SU-DHL-6 (cell line): ENCODE measurements around the gene SPRED2.

ENCODE experiments used
- H2AFZ ChIP-seq: fragments of 200-600 bp; sonication (generic); 2 replicates; pipeline ENCODE4 v1.6.1; 2014; ENCODE audit warnings: low read depth, mild to moderate bottlenecking, moderate library complexity, mixed read lengths, antibody characterized with exemption, low read length; ENCODE audit not compliant: severe bottlenecking
- H3F3A ChIP-seq: fragments of 200-600 bp; shearing (Covaris generic); 2 replicates; pipeline ENCODE4 v1.6.0; 2016; ENCODE audit warnings: antibody characterized with exemption, mild to moderate bottlenecking; ENCODE audit not compliant: insufficient read depth
- H3K27ac ChIP-seq: fragments of 200-600 bp; sonication (generic); 2 replicates; pipeline ENCODE4 v1.5.1; 2016; ENCODE audit warnings: low read depth, mild to moderate bottlenecking, low read length, moderate library complexity, mixed read lengths
- H3K27me3 ChIP-seq: fragments of 200-600 bp; sonication (generic), shearing (Covaris generic); 2 replicates; pipeline ENCODE4 v1.6.0; 2014; ENCODE audit warnings: mild to moderate bottlenecking, low read length
- H3K36me3 ChIP-seq: fragments of 200-600 bp; sonication (generic); 2 replicates; pipeline ENCODE4 v1.6.1; 2014; ENCODE audit warnings: mild to moderate bottlenecking, low read length, mixed read lengths
- H3K4me2 ChIP-seq: fragments of 300-600, 200-600 bp; shearing (Covaris generic), sonication (generic); 2 replicates; pipeline ENCODE4 v1.6.0; 2014; ENCODE audit warnings: low read length, low read depth, mild to moderate bottlenecking; ENCODE audit not compliant: poor library complexity, severe bottlenecking
- H3K4me3 ChIP-seq: fragments of 200-600 bp; sonication (generic); 2 replicates; pipeline ENCODE4 v1.5.1; 2014; ENCODE audit warnings: antibody characterized with exemption, low read length, mild to moderate bottlenecking, mixed read lengths; ENCODE audit not compliant: insufficient read depth, poor library complexity, severe bottlenecking
- H3K79me2 ChIP-seq: fragments of 200-600 bp; sonication (generic); 2 replicates; pipeline ENCODE4 v1.6.1; 2014; ENCODE audit warnings: mild to moderate bottlenecking, low read length, moderate library complexity; ENCODE audit not compliant: insufficient read depth
- H3K9ac ChIP-seq: fragments of 200-600 bp; sonication (generic); 2 replicates; pipeline ENCODE4 v1.7.0; 2014; ENCODE audit warnings: mild to moderate bottlenecking, low read length
- H3K9me2 ChIP-seq: fragments of 200-600 bp; sonication (generic); replicated peaks from 2 replicates; pipeline ENCODE4 v1.6.1; 2014; ENCODE audit warnings: low read length; ENCODE audit not compliant: insufficient read depth
- H3K9me3 ChIP-seq: fragments of 200-600 bp; sonication (generic); 2 replicates; pipeline ENCODE4 v1.6.1; 2014; ENCODE audit warnings: low read length, mixed read lengths; ENCODE audit not compliant: insufficient read depth
- H4K20me1 ChIP-seq: fragments of 200-600 bp; sonication (generic); 2 replicates; pipeline ENCODE4 v1.6.1; 2014; ENCODE audit warnings: low read depth, mild to moderate bottlenecking, antibody characterized with exemption, low read length, moderate library complexity, mixed read lengths
- CTCF ChIP-seq: fragments of 200-600 bp; sonication (generic); IDR thresholded peaks from one replicate; pipeline ENCODE4 v1.5.1; 2017; ENCODE audit warnings: antibody characterized with exemption, mild to moderate bottlenecking, low read length, moderate library complexity; ENCODE audit not compliant: insufficient read depth, poor library complexity, severe bottlenecking
- EZH2phosphoT487 ChIP-seq: fragments of 200-600 bp; sonication (generic), shearing (Covaris generic); conservative IDR thresholded peaks from 2 replicates; pipeline ENCODE4 v1.6.1; 2018; ENCODE audit warnings: mild to moderate bottlenecking, antibody characterized with exemption, low read length, moderate library complexity, mixed read lengths

Gene SPRED2

DNA sequence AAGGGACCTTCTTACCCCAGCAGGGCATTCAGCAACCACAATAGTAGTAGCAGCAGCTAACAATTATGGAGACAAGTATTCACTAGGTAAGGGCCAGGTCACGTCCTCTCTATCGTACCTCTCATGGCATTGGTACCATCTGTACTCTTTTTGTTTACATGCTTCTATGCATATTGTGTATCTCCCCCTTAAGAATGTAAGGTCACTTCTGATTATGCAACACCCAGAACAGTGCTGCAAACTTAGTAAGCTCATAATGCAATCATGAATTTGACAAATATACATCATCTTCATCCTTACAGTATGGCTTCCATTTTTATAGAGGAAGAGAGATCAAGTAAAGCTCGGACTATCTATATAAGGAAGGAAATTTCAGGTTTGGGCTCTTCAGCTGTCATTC is 46.1 kb downstream of the SPRED2 start:
- no peaks in the 10 kb centered on the region for H4K20me1 ChIP-seq
- no peak overlapping the region for H2AFZ ChIP-seq
- H3K36me3 ChIP-seq: no peaks in the 10 kb centered on the region
- H3K4me2 ChIP-seq: peak overlapping the region; percentile 84
- no peak for TF ChIP-seq EZH2phosphoT487
- TF ChIP-seq CTCF: no peak
- H3K27me3 ChIP-seq: no peaks in the 10 kb centered on the region
- peaks cover 84% of the 10 kb centered on the region for H3K79me2 ChIP-seq
- peak overlapping the region; percentile 31 for H3K4me3 ChIP-seq
- H3K9me2 ChIP-seq: no peaks in the 10 kb centered on the region
- H3K27ac ChIP-seq: peak overlapping the region; percentile 95
- H3K9me3 ChIP-seq: no peaks in the 10 kb centered on the region
- peak overlapping the region; percentile 63 for H3K9ac ChIP-seq
- H3F3A ChIP-seq: peaks cover 80% of the 10 kb centered on the region

DNA sequence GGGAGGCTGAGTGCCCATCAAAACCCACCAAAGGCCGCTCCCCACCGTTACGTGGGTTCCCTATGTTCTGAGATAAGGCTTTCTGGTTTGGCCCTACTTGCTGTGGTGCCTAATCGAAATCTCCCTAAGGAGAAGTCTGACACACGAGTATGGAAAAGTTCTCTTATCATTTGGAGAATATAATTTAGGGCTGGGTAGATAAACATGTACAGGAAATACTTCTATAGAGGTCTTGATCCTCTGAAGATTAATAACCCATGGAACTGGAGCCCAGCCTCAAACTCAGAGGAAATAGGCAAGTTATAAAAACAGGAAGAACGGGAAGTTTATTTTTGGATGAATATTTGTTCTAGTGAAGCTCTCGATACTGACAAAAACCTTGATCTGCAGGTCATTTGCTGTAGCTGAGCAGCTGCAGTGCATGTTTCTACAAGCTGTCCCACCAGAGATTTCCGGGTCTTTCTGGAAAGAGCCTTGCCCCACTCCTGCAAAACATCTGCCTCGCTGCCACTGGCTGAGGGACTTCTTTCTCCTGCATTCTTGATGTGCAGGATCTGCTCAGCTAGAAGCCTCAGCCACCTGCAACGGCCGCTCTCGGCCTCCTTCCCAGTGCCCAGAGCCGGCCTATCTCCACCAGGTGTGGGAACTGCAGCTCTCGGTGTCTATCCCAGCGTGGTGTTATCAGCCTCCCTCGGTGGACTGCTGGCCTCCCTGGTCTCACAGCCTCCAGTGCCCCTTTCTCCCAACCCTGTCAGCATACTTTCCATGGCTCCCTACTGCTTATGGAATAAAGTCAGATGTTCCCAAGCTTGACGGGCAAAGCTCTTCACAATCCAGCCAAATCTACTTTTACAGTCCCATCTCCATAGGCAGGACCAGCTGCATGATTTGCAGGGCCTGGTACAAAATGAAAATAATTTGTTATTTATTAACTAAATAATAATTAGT is 48.6 kb downstream of the SPRED2 start:
- H3K9me2 ChIP-seq: no peaks in the 10 kb centered on the region
- no peaks in the 10 kb centered on the region for H4K20me1 ChIP-seq
- no peaks in the 10 kb centered on the region for H3K27me3 ChIP-seq
- H2AFZ ChIP-seq: no peak overlapping the region
- TF ChIP-seq CTCF (no peak), EZH2phosphoT487 (no peak)
- H3K36me3 ChIP-seq: 0 out of 2 replicates have a peak, but pooled peaks cover 8% of the 10 kb centered on the region
- peak overlapping the region; percentile 60 for H3K9ac ChIP-seq
- peak overlapping the region; percentile 57 for H3K4me3 ChIP-seq
- H3K9me3 ChIP-seq: no peaks in the 10 kb centered on the region
- H3K79me2 ChIP-seq: peaks cover 84% of the 10 kb centered on the region
- peaks cover 62% of the 10 kb centered on the region for H3F3A ChIP-seq
- peak overlapping the region; percentile 86 for H3K4me2 ChIP-seq
- H3K27ac ChIP-seq: peak overlapping the region; percentile 94

DNA sequence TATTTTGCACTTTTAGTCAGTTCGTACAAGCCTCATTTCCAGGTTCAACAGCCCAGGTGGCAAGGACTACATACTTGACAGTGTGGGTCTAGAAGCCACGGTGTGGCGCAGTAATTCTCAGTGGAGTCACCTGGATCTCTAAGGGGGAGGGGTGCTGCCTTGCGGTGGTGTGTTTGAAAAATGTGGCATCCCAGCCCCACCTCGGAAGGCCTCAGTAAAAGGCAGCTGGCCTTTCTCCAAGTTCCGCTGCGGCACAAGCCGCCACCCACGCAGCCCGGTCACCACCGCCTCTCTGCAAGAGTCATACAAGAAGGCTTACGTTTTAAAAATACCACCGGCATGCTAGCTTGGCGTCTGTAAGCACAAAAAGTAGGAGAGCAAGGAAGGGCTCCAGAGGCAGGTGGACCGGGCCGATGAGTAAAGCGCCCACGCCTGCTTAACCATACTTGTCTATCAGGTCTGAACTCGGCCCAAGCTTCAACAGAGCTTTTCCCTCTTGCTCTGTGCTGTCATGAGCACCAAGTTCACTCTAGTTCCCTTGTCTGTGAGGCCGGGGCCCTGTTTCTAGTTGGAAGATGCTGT is 49.5 kb downstream of the SPRED2 start:
- H3K4me2 ChIP-seq: peak overlapping the region; percentile 86
- peaks cover 89% of the 10 kb centered on the region for H3K79me2 ChIP-seq
- no peak overlapping the region for H2AFZ ChIP-seq
- 0 out of 2 replicates have a peak, but pooled peaks cover 8% of the 10 kb centered on the region for H3K36me3 ChIP-seq
- peak overlapping the region; percentile 60 for H3K9ac ChIP-seq
- H4K20me1 ChIP-seq: no peaks in the 10 kb centered on the region
- TF ChIP-seq CTCF (peak; percentile 58), EZH2phosphoT487 (no peak)
- H3K9me2 ChIP-seq: no peaks in the 10 kb centered on the region
- H3K9me3 ChIP-seq: no peaks in the 10 kb centered on the region
- peak overlapping the region; percentile 57 for H3K4me3 ChIP-seq
- peak overlapping the region; percentile 94 for H3K27ac ChIP-seq
- peaks cover 52% of the 10 kb centered on the region for H3F3A ChIP-seq
- no peaks in the 10 kb centered on the region for H3K27me3 ChIP-seq
